Endothelial cell of umbilical vein (primary cell): ENCODE measurements around the gene JMJD7. TPM values are rescaled to one million over a fixed set of nuclear protein-coding genes. Genes with fewer than 3 reads are reported as not detected.

Experiments
- BruUV-seq: library from RNA; stranded (reverse); fragments of 400-500 nt; replicated peaks from 2 replicates; lab custom pipeline; 2021; lab: Mats Ljungman, UMichigan
- CTCF ChIA-PET: fragments of 300-600, 350-600 bp; sonication (Branson Sonifier 250); formaldehyde crosslinking; loops from one replicate; lab custom pipeline; 2021; ENCODE audit warnings: antibody characterized with exemption, inconsistent platforms; lab: Charles Lee
- POLR2A ChIA-PET: fragments of 300-600, 350-600 bp; sonication (Branson Sonifier 250); formaldehyde crosslinking; loops from one replicate; lab custom pipeline; 2021; ENCODE audit warnings: antibody characterized with exemption, inconsistent platforms; lab: Charles Lee
- DNase-seq: peaks from one replicate; pipeline ENCODE4 v3.0.0-alpha.2; 2011; ENCODE audit warnings: low read depth, low spot score
- FAIRE-seq: peaks from 2 replicates; lab custom pipeline; 2011; peaks lifted over from hg19 to GRCh38; lab: Jason Lieb, UNC
- H2AFZ ChIP-seq: 2 replicates; pipeline ENCODE4 v1.6.0; 2012; ENCODE audit warnings: low read depth, low read length, control low read depth, inconsistent platforms
- H3K27ac ChIP-seq: 2 replicates; pipeline ENCODE4 v1.5.1; 2011; ENCODE audit warnings: low read depth, mild to moderate bottlenecking, control low read depth, low read length, moderate library complexity; ENCODE audit not compliant: insufficient read depth
- H3K27me3 ChIP-seq, 2 experiments: 2 replicates each; pipeline versions ENCODE4 v1.6.0 to v1.6.1; 2011; ENCODE audit warnings: low read length in 2 of 2, mixed read lengths in 1 of 2; ENCODE audit not compliant: control insufficient read depth in 2 of 2, insufficient read depth in 2 of 2
- H3K36me3 ChIP-seq, 2 experiments: 2 replicates in 1 of 2; 3 replicates in 1 of 2; pipeline ENCODE4 v1.5.1; 2011; ENCODE audit warnings: low read length in 2 of 2, mild to moderate bottlenecking in 1 of 2, moderate library complexity in 1 of 2; ENCODE audit not compliant: control insufficient read depth in 2 of 2, insufficient read depth in 2 of 2; ENCODE audit errors: extremely low read depth in 1 of 2
- H3K4me1 ChIP-seq: 3 replicates; pipeline ENCODE4 v1.5.1; 2011; ENCODE audit warnings: mild to moderate bottlenecking, low read length; ENCODE audit not compliant: control insufficient read depth, insufficient read depth; ENCODE audit errors: extremely low read depth
- H3K4me2 ChIP-seq: 2 replicates; pipeline ENCODE4 v1.6.1; 2011; ENCODE audit warnings: low read length, control low read depth, mixed read lengths; ENCODE audit not compliant: insufficient read depth
- H3K4me3 ChIP-seq, 3 experiments: fragments of 200-600 bp in 1 of 3; sonication (generic), shearing (Covaris generic) in 1 of 3; replicated peaks in 1 of 3; 2 replicates each; pipeline ENCODE4 v1.5.1; 2011 to 2016; ENCODE audit warnings: control low read depth in 3 of 3, low read length in 3 of 3, mild to moderate bottlenecking in 2 of 3, inconsistent platforms in 1 of 3, low read depth in 1 of 3, moderate library complexity in 1 of 3; ENCODE audit not compliant: insufficient read depth in 1 of 3
- H3K79me2 ChIP-seq: 2 replicates; pipeline ENCODE4 v1.6.0; 2012; ENCODE audit warnings: low read length, inconsistent platforms; ENCODE audit not compliant: control insufficient read depth, insufficient read depth
- H3K9ac ChIP-seq: replicated peaks from 2 replicates; pipeline ENCODE3; 2011; ENCODE audit warnings: low read length, control low read depth; ENCODE audit not compliant: insufficient read depth; ENCODE audit errors: extremely low read depth
- H3K9me1 ChIP-seq: replicated peaks from 3 replicates; pipeline ENCODE4 v1.6.0; 2011; ENCODE audit warnings: mild to moderate bottlenecking, low read length; ENCODE audit not compliant: control insufficient read depth, insufficient read depth; ENCODE audit errors: extremely low read depth
- H3K9me3 ChIP-seq: replicated peaks from 2 replicates; pipeline ENCODE4 v1.5.1; 2012; ENCODE audit warnings: low read length, inconsistent platforms; ENCODE audit not compliant: control insufficient read depth, insufficient read depth
- H4K20me1 ChIP-seq: replicated peaks from 2 replicates; pipeline ENCODE3; 2011; ENCODE audit warnings: mild to moderate bottlenecking, low read length; ENCODE audit not compliant: control insufficient read depth, insufficient read depth; ENCODE audit errors: extremely low read depth
- CTCF ChIP-seq, 2 donors: IDR thresholded peaks; 1 replicate in 1 of 2; 2 replicates in 1 of 2; pipeline ENCODE4 v1.5.1; 2011; ENCODE audit warnings: low read length in 2 of 2, mild to moderate bottlenecking in 2 of 2, moderate library complexity in 2 of 2, control low read depth in 1 of 2, inconsistent platforms in 1 of 2, low read depth in 1 of 2; ENCODE audit not compliant: insufficient read depth in 1 of 2; ENCODE audit errors: extremely low read depth in 1 of 2
- EZH2 ChIP-seq: IDR thresholded peaks from 2 replicates; pipeline ENCODE4 v1.6.1; 2012; ENCODE audit warnings: borderline replicate concordance, low read depth, mild to moderate bottlenecking, moderate library complexity, low read length, inconsistent platforms; ENCODE audit not compliant: severe bottlenecking
- FOS ChIP-seq: IDR thresholded peaks from 2 replicates; pipeline ENCODE4 v1.6.1; 2011; ENCODE audit warnings: mild to moderate bottlenecking, low read length, moderate library complexity, borderline replicate concordance; ENCODE audit not compliant: insufficient read depth
- dilution Hi-C: fragments of 300-500 bp; cut with MboI; formaldehyde crosslinking; loops from one replicate; pipeline ENCODE4 v1.15.0; 2019; ENCODE audit warnings: low sequenced_read_pairs; ENCODE audit not compliant: extremely low pct_ligation_motif_present
- intact Hi-C: fragments of 100-400 bp; cut with micrococcal nuclease; formaldehyde crosslinking; loops from one replicate; pipeline ENCODE4 v1.10.0; 2022
- polyA plus RNA-seq, 4 experiments: library from polyadenylated mRNA; depleted of rRNA in 3 of 4; stranded (reverse) in 3 of 4; unstranded in 1 of 4; fragments of >200 nt; gene quantifications; 2 replicates each; pipeline versions ENCODE4 v1.2.1 to v1.2.3, GENCODE V29; 2011 to 2012; ENCODE audit warnings: missing spikeins in 1 of 4
- total RNA-seq: library from RNA; stranded (reverse); gene quantifications from 2 replicates; pipeline ENCODE4 v1.2.3, GENCODE V29; 2021

The JMJD7 gene
- total and polyA plus RNA-seq, 2 donors (not counting 3 experiments of a cell fraction or from before 2014, with no cell fraction given), result 7.3 to 11.4 TPM

GRCh38 chr15:41834096-41834495 lies 6.2 kb downstream of the JMJD7 start:
- POLR2A ChIA-PET, result no interaction called here
- dilution Hi-C loops, result no loop called here

More at GRCh38 chr15:41834096-41834495, 6.2 kb downstream of the JMJD7 start:
- Histone ChIP-seq H3K4me3 (no peak overlapping the region), H2AFZ (no peak overlapping the region), H4K20me1 (no peaks in the 10 kb centered on the region), H3K4me2 (no peak overlapping the region), H3K27ac (no peak overlapping the region), H3K27me3 (no peaks in the 10 kb centered on the region), H3K9ac (no peak overlapping the region), H3K79me2 (no peaks in the 10 kb centered on the region), H3K36me3 (peaks cover 0 to 6% of the 10 kb centered on the region in 2 experiments), H3K4me1 (peaks cover under 1% of the 10 kb centered on the region), H3K9me3 (no peaks in the 10 kb centered on the region), H3K9me1 (no peaks in the 10 kb centered on the region)
- intact Hi-C loops, result no loop called here
- no peak for TF ChIP-seq FOS
- TF ChIP-seq CTCF (IDR thresholded peaks at IDR 0.05; ENCODE audit: extremely low read depth in 1 of 2, insufficient read depth in 1 of 2, low read depth in 1 of 2, low read length in 2 of 2), result no peak
- no peak for TF ChIP-seq EZH2
- CTCF ChIA-PET, result interaction anchor here (1.2 kb wide), 1 partner anchor 71 kb away, joined by 3 read pairs; no protein-coding TSS in a partner anchor
- DNase-seq (no peak), FAIRE-seq (no peak)
- BruUV-seq, result no TSS peak
